SU-DHL-6 (cell line): ENCODE data around the gene BRIP1.

Experiments
- CTCF ChIP-seq: fragments of 200-600 bp; sonication (generic); IDR thresholded peaks from one replicate; pipeline ENCODE4 v1.5.1; 2017; ENCODE audit warnings: antibody characterized with exemption, mild to moderate bottlenecking, low read length, moderate library complexity; ENCODE audit not compliant: insufficient read depth, poor library complexity, severe bottlenecking
- EZH2phosphoT487 ChIP-seq: fragments of 200-600 bp; sonication (generic), shearing (Covaris generic); conservative IDR thresholded peaks from 2 replicates; pipeline ENCODE4 v1.6.1; 2018; ENCODE audit warnings: mild to moderate bottlenecking, antibody characterized with exemption, low read length, moderate library complexity, mixed read lengths

- TF ChIP-seq CTCF = no peak
- TF ChIP-seq EZH2phosphoT487 = no peak
Measured at GRCh38 chr17:61644800-61645774, 218.2 kb downstream of the BRIP1 start.
